KMS-11 (cell line): ENCODE results near the gene RIN3.

ENCODE experiments used
- H2AFZ ChIP-seq: fragments of 200-600 bp; sonication (generic); 2 replicates; pipeline ENCODE4 v1.6.1; 2016; ENCODE audit warnings: antibody characterized with exemption, mixed run types, low read depth
- H3K27ac ChIP-seq: fragments of 200-600 bp; sonication (generic); 2 replicates; pipeline ENCODE4 v1.6.1; 2016; ENCODE audit warnings: mild to moderate bottlenecking, mixed run types
- H3K27me3 ChIP-seq: fragments of 200-600 bp; sonication (generic); 2 replicates; pipeline ENCODE4 v1.6.1; 2017; ENCODE audit warnings: mild to moderate bottlenecking, low read depth, mixed run types, moderate library complexity; ENCODE audit not compliant: insufficient read depth
- H3K36me3 ChIP-seq: fragments of 200-600 bp; sonication (generic); 2 replicates; pipeline ENCODE4 v1.6.1; 2017; ENCODE audit warnings: mild to moderate bottlenecking, mixed run types; ENCODE audit not compliant: insufficient read depth
- H3K4me1 ChIP-seq: fragments of 200-600 bp; sonication (generic); 2 replicates; pipeline ENCODE4 v1.6.1; 2016; ENCODE audit warnings: mild to moderate bottlenecking, low read depth, mixed run types; ENCODE audit not compliant: poor library complexity, severe bottlenecking
- H3K4me2 ChIP-seq: fragments of 200-600 bp; sonication (generic); 2 replicates; pipeline ENCODE4 v1.7.0; 2016; ENCODE audit warnings: mild to moderate bottlenecking, mixed run types
- H3K4me3 ChIP-seq: fragments of 200-600 bp; sonication (generic); IDR thresholded peaks from 2 replicates; pipeline ENCODE4 v1.6.1; 2017; ENCODE audit warnings: low read depth, low read length, mixed read lengths; ENCODE audit not compliant: insufficient read depth
- H3K79me2 ChIP-seq: fragments of 200-600 bp; sonication (generic); 2 replicates; pipeline ENCODE4 v1.6.1; 2016; ENCODE audit warnings: low read depth, mixed run types; ENCODE audit not compliant: insufficient read depth
- H3K9ac ChIP-seq: fragments of 200-600 bp; sonication (generic); 2 replicates; pipeline ENCODE4 v1.6.1; 2016; ENCODE audit warnings: mild to moderate bottlenecking, mixed run types
- H4K20me1 ChIP-seq: fragments of 200-600 bp; sonication (generic); 2 replicates; pipeline ENCODE4 v1.6.1; 2016; ENCODE audit warnings: mild to moderate bottlenecking, mixed run types; ENCODE audit not compliant: insufficient read depth
- TF ChIP-seq, protein P1 (sequence below): fragments of 200-600 bp; sonication (generic); conservative IDR thresholded peaks from 2 replicates; pipeline ENCODE4 v1.6.1; 2017; ENCODE audit warnings: low read depth, mild to moderate bottlenecking, antibody characterized with exemption, low read length, moderate library complexity, mixed read lengths

RIN3 gene

DNA sequence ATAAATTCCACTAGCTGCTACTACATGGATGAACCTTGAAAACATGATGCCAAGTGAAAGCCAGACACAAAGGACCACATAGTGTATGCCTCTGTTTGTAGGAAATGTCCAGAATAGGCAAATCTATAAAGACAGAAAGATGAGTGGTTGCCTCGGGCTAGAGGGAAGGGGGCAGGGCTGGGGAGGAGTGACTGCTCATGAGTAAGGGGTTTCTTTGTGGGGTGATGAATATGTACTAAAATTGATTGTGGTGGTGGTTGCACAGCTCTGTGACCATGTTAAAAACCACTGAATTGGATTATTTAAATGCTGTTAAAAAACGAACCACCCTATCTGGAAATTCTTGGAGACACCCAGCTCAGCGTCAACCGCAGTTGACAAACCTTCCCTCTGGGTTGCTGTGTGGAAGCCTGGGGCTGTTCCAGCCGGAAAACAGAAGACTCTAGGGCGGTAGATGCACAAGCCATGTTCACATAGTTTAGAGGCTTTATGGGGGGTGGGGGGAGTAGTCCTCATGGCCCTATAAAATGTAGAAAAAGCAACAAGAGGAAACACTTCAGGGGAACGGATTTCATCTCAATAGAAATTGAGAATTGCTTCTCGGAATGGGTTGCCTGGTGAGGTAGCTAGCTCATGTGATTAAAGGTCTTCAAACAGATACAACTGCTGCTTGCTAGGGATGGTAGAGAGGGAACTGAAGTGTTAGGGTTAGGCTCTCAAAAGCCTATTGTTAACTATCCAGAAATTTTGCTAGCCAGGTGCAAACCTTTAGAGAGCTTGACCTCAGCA, 29.4 kb downstream of the RIN3 start:
- H3K4me1 ChIP-seq = peaks cover 6% of the 10 kb centered on the region
- H4K20me1 ChIP-seq = no peaks in the 10 kb centered on the region
- H3K79me2 ChIP-seq = no peaks in the 10 kb centered on the region

DNA sequence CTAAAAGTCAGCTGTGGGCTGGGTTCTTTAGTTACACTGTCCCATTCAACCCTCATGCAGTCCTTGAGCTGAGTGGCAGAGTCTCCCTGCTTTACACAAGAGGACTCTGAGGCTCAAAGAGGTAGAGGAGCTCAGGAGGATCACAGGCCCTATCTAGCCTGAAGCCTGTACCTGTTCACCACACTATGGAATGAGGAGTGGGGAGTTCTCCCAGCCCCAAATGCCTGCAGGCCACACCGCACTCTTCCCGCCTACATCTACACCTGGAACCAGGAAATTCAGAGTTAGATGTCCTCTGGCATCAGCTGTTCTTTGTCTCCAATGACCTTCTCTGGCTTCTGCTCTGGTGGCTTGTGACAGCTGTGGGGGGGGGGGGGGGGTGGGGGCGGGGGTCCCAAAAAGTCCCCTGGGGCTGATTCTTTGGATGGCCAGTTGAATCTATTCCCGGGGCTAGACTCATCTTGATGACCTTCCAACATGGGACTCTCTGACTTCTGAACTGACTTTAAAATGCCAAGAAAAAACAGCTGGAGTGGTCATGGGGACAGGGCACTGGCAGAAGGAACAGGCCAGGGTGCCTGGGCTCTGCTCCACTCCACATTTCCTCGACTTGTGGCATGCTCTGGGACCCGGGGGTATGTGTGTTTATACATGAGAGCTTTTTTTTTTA, 30.6 kb downstream of the RIN3 start:
- no peak overlapping the region for H3K4me2 ChIP-seq
- no peaks in the 10 kb centered on the region for H4K20me1 ChIP-seq
- H3K79me2 ChIP-seq = no peaks in the 10 kb centered on the region
- H3K36me3 ChIP-seq = no peaks in the 10 kb centered on the region
- no peak overlapping the region for H3K4me3 ChIP-seq
- no peak overlapping the region for H3K9ac ChIP-seq
- peaks cover 8% of the 10 kb centered on the region for H3K4me1 ChIP-seq
- TF ChIP-seq, protein P1, sequence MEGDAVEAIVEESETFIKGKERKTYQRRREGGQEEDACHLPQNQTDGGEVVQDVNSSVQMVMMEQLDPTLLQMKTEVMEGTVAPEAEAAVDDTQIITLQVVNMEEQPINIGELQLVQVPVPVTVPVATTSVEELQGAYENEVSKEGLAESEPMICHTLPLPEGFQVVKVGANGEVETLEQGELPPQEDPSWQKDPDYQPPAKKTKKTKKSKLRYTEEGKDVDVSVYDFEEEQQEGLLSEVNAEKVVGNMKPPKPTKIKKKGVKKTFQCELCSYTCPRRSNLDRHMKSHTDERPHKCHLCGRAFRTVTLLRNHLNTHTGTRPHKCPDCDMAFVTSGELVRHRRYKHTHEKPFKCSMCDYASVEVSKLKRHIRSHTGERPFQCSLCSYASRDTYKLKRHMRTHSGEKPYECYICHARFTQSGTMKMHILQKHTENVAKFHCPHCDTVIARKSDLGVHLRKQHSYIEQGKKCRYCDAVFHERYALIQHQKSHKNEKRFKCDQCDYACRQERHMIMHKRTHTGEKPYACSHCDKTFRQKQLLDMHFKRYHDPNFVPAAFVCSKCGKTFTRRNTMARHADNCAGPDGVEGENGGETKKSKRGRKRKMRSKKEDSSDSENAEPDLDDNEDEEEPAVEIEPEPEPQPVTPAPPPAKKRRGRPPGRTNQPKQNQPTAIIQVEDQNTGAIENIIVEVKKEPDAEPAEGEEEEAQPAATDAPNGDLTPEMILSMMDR = no peak
- no peak overlapping the region for H3K27ac ChIP-seq
- H2AFZ ChIP-seq = no peak overlapping the region
- H3K27me3 ChIP-seq = no peaks in the 10 kb centered on the region

More for the DNA sequence above, 29.4 kb downstream of the RIN3 start:
- Histone ChIP-seq H3K9ac (no peak overlapping the region), H3K27ac (no peak overlapping the region), H3K27me3 (no peaks in the 10 kb centered on the region), H2AFZ (no peak overlapping the region), H3K4me2 (no peak overlapping the region), H3K4me3 (no peak overlapping the region), H3K36me3 (no peaks in the 10 kb centered on the region)
- TF ChIP-seq, protein P1 = no peak

DNA sequence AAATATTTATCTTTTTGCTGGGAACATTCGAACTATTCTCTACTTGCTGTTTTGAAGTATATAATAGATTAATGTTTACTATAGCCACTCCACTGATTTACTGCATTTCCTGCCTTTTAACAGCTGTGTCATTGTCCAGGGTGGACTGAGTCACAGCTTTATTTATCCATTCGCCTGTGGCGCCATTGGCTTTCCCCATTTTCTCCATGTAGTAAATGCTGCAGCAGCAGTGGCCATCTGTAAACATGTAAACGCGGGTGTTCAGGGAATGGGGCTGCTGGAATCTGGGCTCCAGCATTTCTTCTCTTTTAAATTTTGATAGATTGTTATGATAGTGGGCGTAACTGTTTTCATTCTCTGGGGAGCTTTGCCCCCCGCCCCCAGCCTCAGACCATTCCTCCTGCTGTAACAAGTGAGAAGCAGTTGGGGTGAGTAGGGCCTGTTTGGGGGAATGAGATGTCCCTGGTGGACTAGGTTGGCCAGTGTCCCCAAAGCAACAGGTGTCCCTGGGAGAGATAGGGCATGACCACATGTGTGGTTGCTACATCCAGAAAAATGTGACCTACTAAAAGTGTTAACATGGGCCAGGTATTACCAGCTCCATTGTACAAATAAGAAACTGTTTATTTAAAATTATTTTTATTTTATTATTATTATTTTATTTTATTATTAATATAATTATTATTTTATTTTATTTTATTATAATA, 32.9 kb downstream of the RIN3 start:
- TF ChIP-seq, protein P1 = no peak
- no peaks in the 10 kb centered on the region for H3K79me2 ChIP-seq
- H3K27ac ChIP-seq = no peak overlapping the region
- peaks cover 28% of the 10 kb centered on the region for H3K4me1 ChIP-seq
- no peak overlapping the region for H2AFZ ChIP-seq
- no peaks in the 10 kb centered on the region for H3K27me3 ChIP-seq
- no peak overlapping the region for H3K4me2 ChIP-seq
- no peak overlapping the region for H3K4me3 ChIP-seq
- no peaks in the 10 kb centered on the region for H4K20me1 ChIP-seq
- no peak overlapping the region for H3K9ac ChIP-seq
- no peaks in the 10 kb centered on the region for H3K36me3 ChIP-seq

DNA sequence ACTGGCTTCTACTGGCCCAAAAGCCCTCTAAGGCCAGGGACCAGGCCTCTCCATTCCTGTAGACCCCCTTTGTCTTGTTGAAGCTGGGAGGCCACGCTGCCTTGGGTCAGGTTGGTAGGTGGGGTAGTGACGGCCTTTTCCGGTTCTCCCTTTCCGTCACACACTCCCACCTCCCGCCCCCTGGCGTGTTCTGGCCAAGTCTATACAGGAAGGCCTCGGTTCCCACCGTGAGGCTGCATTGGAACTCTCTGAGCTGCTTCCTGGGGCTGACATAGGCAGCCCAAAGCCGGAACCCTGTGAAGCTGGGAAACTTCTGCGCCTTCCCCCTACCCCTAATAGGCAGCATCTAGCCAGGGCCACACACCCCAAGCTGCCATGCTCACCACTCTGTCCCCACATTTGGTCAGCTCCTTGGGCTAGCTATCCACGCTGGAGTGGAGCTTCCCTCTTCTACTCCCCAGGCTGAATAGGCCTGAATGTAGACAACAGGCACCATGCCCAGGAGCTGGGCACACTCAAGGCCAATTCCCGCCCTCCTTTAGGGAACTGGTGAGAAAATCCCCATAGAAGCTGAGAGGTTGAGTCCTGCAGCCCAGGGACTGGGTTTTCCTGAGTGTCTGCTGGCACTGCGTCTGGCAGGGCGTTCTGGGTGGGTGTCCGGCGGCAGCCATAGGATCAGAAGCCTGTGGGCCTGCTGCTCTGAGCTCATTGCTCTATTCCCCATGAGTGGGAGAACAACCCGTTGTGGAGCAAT, 35.7 kb downstream of the RIN3 start:
- H2AFZ ChIP-seq = no peak overlapping the region
- H3K4me1 ChIP-seq = peaks cover 56% of the 10 kb centered on the region
- no peak overlapping the region for H3K4me3 ChIP-seq
- H3K27ac ChIP-seq = peak overlapping the region; percentile 97; the same call in 1 of the 2 replicates
- TF ChIP-seq, protein P1 = no peak
- H3K4me2 ChIP-seq = no peak overlapping the region
- H3K27me3 ChIP-seq = no peaks in the 10 kb centered on the region
- no peaks in the 10 kb centered on the region for H3K79me2 ChIP-seq
- H3K9ac ChIP-seq = no peak overlapping the region
- H4K20me1 ChIP-seq = no peaks in the 10 kb centered on the region
- no peaks in the 10 kb centered on the region for H3K36me3 ChIP-seq
